ENCODE results near the gene LAMTOR4.

LAMTOR4 gene

DNA sequence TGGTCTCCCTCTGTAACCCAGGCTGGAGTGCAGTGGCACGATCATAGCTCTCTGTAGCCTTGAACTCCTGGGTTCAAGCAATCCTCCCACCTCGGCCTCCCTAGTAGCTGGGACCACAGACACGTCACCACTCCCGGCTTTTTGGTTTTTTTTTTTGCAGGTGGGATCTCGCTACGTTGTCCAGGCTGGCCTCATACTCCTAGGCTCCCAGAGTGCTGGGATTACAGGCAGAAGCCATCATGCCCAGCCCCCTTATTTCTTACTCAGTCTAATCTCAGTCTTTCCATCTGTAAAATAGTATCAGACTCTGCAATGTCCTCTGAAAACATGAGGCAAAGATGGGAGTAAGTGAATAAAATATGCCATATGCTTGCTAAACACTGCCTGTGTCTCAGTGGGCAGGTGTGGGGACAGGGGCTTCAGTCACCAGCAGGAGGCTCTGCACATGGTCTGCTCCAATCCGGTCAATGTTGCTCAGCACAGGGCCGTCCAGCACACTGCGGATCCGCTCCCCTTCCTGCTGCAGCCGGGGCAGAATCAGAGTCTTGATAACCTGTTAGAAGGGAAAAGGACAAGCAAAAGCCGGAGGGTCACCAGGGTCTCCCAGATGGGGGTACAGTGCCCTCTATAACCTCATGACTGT is 39.1 kb upstream of the LAMTOR4 start:
- no peaks in the 10 kb centered on the region for H3K4me1 ChIP-seq (ENCODE audit: control insufficient read depth in 2 of 2, insufficient read depth in 2 of 2, low read length in 2 of 2)
- no peak overlapping the region for H3K9ac ChIP-seq (ENCODE audit: low read depth in 1 of 2, low read length in 2 of 2)
- H3K27me3 ChIP-seq (ENCODE audit: control insufficient read depth in 2 of 2, insufficient read depth in 2 of 2, low read length in 2 of 2) = no peaks in the 10 kb centered on the region
- no peak overlapping the region for H3K4me3 ChIP-seq (ENCODE audit: low read length in 2 of 2)
- peaks cover 36 to 68% of the 10 kb centered on the region in 2 donors for H3K36me3 ChIP-seq (ENCODE audit: control insufficient read depth in 2 of 2, insufficient read depth in 2 of 2, low read length in 2 of 2)
- H3K27ac ChIP-seq (ENCODE audit: low read depth in 2 of 2, low read length in 2 of 2) = no peak overlapping the region
- H3K9me3 ChIP-seq (ENCODE audit: control insufficient read depth in 2 of 2, low read length in 2 of 2) = no peaks in the 10 kb centered on the region

DNA sequence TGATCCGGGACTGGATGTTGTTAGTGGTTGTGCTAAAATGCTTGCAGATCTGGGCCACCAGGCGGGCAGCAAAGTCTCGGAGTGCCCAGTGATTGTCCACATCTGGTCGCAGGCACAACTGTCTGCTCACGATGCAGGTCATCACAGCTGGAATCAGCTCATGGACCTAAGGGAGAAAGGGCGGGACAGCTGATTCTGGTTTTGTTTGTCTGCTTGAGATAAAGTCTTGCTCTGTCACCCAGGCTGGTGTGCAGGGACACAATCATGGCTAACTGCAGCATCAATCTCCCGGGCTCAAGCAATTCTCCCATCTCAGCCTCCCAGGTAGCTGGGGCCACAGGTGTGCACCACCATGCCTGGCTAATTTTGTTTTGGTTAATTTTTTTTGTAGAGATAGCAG is 37.6 kb upstream of the LAMTOR4 start:
- H3K9ac ChIP-seq (ENCODE audit: low read depth in 1 of 2, low read length in 2 of 2) = no peak overlapping the region
- no peak overlapping the region for H3K4me3 ChIP-seq (ENCODE audit: low read length in 2 of 2)
- H3K36me3 ChIP-seq (ENCODE audit: control insufficient read depth in 2 of 2, insufficient read depth in 2 of 2, low read length in 2 of 2) = peaks cover 29 to 56% of the 10 kb centered on the region in 2 donors
- no peaks in the 10 kb centered on the region for H3K27me3 ChIP-seq (ENCODE audit: control insufficient read depth in 2 of 2, insufficient read depth in 2 of 2, low read length in 2 of 2)
- no peaks in the 10 kb centered on the region for H3K9me3 ChIP-seq (ENCODE audit: control insufficient read depth in 2 of 2, low read length in 2 of 2)
- no peak overlapping the region for H3K27ac ChIP-seq (ENCODE audit: low read depth in 2 of 2, low read length in 2 of 2)
- H3K4me1 ChIP-seq (ENCODE audit: control insufficient read depth in 2 of 2, insufficient read depth in 2 of 2, low read length in 2 of 2) = no peaks in the 10 kb centered on the region

DNA sequence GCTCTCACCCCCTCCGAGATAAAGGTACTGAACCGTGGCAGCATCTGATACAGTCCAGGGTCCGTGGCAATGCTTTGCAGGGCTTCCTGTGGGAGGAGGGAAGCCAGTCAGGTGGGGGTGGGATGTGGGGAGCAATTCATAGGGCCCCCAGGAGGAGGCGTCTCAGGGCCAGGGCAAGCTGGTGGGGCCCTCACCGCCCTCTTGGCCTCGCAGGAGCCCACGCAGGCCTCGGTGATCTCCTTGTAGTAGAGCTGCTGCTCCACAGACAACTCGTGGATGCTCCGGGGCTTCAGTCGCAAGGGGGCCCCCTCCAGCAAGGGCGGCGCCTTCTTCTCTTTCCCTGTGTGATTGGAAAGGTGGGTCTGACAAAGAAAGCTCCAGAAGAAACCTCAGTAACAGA is 36.8 kb upstream of the LAMTOR4 start:
- Histone ChIP-seq H3K27ac (ENCODE audit: low read depth in 2 of 2, low read length in 2 of 2) (no peak overlapping the region), H3K4me3 (ENCODE audit: low read length in 2 of 2) (no peak overlapping the region), H3K27me3 (ENCODE audit: control insufficient read depth in 2 of 2, insufficient read depth in 2 of 2, low read length in 2 of 2) (no peaks in the 10 kb centered on the region), H3K4me1 (ENCODE audit: control insufficient read depth in 2 of 2, insufficient read depth in 2 of 2, low read length in 2 of 2) (no peaks in the 10 kb centered on the region), H3K36me3 (ENCODE audit: control insufficient read depth in 2 of 2, insufficient read depth in 2 of 2, low read length in 2 of 2) (peaks cover 24 to 49% of the 10 kb centered on the region in 2 donors), H3K9me3 (ENCODE audit: control insufficient read depth in 2 of 2, low read length in 2 of 2) (no peaks in the 10 kb centered on the region), H3K9ac (ENCODE audit: low read depth in 1 of 2, low read length in 2 of 2) (no peak overlapping the region)

DNA sequence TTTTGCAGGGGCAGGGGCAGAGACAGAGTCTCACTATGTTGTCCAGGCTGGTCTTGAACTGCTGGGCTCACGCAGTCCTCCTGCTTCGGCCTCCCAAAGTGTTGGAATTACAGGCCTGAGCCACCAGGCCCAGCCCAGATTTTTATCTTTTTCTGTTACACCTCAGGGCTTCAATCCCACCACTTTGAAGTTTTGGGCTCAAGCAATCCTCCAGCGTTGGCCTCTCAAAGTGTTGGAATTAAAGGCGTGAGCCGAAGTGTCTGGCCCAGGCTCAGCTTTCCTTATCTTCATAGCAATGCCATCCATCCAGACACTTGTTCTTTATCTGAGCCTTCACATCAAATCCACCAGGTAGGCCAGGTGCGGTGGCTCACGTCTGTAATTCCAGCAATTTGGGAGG is 33.7 kb upstream of the LAMTOR4 start:
- H3K9me3 ChIP-seq (ENCODE audit: control insufficient read depth in 2 of 2, low read length in 2 of 2) = no peaks in the 10 kb centered on the region
- H3K4me1 ChIP-seq (ENCODE audit: control insufficient read depth in 2 of 2, insufficient read depth in 2 of 2, low read length in 2 of 2) = peaks cover 5% of the 10 kb centered on the region in 2 donors
- H3K4me3 ChIP-seq (ENCODE audit: low read length in 2 of 2) = no peak overlapping the region
- no peak overlapping the region for H3K27ac ChIP-seq (ENCODE audit: low read depth in 2 of 2, low read length in 2 of 2)
- H3K27me3 ChIP-seq (ENCODE audit: control insufficient read depth in 2 of 2, insufficient read depth in 2 of 2, low read length in 2 of 2) = no peaks in the 10 kb centered on the region
- no peak overlapping the region for H3K9ac ChIP-seq (ENCODE audit: low read depth in 1 of 2, low read length in 2 of 2)
- H3K36me3 ChIP-seq (ENCODE audit: control insufficient read depth in 2 of 2, insufficient read depth in 2 of 2, low read length in 2 of 2) = peaks cover 16 to 24% of the 10 kb centered on the region in 2 donors

DNA sequence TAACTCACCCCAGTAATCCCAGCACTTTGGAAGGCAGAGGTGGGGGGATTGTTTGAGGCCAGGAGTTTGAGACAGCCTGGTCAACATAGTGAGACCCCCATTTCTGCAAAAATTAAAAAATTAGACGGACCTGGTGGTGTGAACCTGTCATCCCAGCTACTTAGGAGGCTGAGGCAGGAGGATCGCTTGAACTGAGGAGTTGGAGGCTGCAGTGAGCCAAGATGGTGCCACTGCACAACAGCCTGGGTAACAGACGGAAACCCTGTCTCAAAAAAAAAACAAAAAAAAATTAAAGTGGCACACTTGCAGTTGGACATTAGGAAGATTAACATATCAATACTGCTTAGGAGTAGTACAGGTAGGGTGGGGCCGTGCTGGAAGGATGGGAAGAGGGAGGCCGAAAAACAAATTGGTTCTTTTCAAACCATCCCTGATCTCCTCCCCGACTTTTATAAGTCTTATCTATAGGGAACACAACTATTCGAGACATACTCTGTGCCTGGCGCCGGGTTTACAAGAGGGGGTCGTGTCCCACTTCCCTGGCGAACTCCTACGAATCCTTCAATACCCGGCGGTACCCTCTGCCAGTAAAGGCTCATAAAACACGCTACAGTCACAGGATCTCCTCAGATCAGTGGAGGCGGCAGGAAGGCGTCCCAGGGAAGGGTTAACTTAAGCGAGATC is 30.2 kb upstream of the LAMTOR4 start:
- Histone ChIP-seq H3K4me1 (ENCODE audit: control insufficient read depth in 2 of 2, insufficient read depth in 2 of 2, low read length in 2 of 2) (peaks cover 13 to 16% of the 10 kb centered on the region in 2 donors), H3K27ac (ENCODE audit: low read depth in 2 of 2, low read length in 2 of 2) (peak overlapping the region in 1 of 2 donors; percentile 82), H3K9me3 (ENCODE audit: control insufficient read depth in 2 of 2, low read length in 2 of 2) (no peaks in the 10 kb centered on the region), H3K4me3 (ENCODE audit: low read length in 2 of 2) (peak overlapping the region; percentile 72 to 97), H3K36me3 (ENCODE audit: control insufficient read depth in 2 of 2, insufficient read depth in 2 of 2, low read length in 2 of 2) (peaks cover 3 to 6% of the 10 kb centered on the region in 2 donors), H3K27me3 (ENCODE audit: control insufficient read depth in 2 of 2, insufficient read depth in 2 of 2, low read length in 2 of 2) (no peaks in the 10 kb centered on the region), H3K9ac (ENCODE audit: low read depth in 1 of 2, low read length in 2 of 2) (peak overlapping the region; percentile 68 to 89)

DNA sequence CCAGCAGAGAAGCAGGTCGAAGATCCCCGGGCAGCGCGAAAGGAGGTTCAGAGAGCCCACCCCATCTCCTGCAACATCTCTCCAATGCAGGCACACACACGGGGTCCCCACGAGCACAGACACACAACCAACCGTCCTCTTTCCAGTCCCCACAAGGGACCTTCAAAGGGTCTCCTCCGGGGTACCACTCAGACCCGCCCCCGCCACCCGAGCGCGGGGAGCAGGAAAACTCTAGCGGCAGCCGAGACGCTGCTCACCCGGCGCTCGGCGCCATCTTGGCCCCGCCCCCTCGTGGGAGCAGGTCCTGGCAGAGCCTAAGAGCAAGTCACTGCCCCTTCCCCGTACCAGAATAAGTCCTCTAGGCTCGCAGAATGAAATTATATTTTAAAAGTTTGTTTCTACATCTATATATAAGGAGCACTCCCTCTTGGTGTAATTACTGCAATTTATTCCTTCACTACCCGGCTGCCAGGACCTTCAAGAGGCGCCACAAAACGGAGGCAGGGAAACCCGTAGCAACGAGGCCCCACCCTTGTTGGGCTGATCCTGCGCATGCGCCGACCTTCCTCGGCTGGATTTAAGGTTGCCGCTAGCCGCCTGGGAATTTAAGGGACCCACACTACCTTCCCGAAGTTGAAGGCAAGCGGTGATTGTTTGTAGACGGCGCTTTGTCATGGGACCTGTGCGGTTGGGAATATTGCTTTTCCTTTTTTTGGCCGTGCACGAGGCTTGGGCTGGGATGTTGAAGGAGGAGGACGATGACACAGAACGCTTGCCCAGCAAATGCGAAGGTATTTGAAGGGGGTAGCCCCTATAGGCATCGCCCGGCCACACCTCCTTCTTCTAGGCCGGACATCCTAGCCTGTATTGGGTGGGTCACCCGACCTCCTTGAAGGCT is 29.4 kb upstream of the LAMTOR4 start, which contains the start of the genes CNPY4 and TAF6:
Gene CNPY4 (plus strand): TSS at position 563 of the 898 bp plus-strand sequence. CDS start 111 bp downstream, at position 674.
Gene TAF6 (minus strand): TSS at position 287 of the 898 bp plus-strand sequence. CDS start 5,149 bp downstream, outside the sequence.
- Histone ChIP-seq H3K4me1 (ENCODE audit: control insufficient read depth in 2 of 2, insufficient read depth in 2 of 2, low read length in 2 of 2) (peaks cover 17 to 20% of the 10 kb centered on the region in 2 donors), H3K27me3 (ENCODE audit: control insufficient read depth in 2 of 2, insufficient read depth in 2 of 2, low read length in 2 of 2) (no peaks in the 10 kb centered on the region), H3K9ac (ENCODE audit: low read depth in 1 of 2, low read length in 2 of 2) (peak within 1 kb of the TSS; percentile 68 to 89), H3K36me3 (ENCODE audit: control insufficient read depth in 2 of 2, insufficient read depth in 2 of 2, low read length in 2 of 2) (no peaks in the 10 kb centered on the region), H3K9me3 (ENCODE audit: control insufficient read depth in 2 of 2, low read length in 2 of 2) (no peaks in the 10 kb centered on the region), H3K27ac (ENCODE audit: low read depth in 2 of 2, low read length in 2 of 2) (peak within 1 kb of the TSS; percentile 49 to 82), H3K4me3 (ENCODE audit: low read length in 2 of 2) (peak within 1 kb of the TSS; percentile 72 to 97)

DNA sequence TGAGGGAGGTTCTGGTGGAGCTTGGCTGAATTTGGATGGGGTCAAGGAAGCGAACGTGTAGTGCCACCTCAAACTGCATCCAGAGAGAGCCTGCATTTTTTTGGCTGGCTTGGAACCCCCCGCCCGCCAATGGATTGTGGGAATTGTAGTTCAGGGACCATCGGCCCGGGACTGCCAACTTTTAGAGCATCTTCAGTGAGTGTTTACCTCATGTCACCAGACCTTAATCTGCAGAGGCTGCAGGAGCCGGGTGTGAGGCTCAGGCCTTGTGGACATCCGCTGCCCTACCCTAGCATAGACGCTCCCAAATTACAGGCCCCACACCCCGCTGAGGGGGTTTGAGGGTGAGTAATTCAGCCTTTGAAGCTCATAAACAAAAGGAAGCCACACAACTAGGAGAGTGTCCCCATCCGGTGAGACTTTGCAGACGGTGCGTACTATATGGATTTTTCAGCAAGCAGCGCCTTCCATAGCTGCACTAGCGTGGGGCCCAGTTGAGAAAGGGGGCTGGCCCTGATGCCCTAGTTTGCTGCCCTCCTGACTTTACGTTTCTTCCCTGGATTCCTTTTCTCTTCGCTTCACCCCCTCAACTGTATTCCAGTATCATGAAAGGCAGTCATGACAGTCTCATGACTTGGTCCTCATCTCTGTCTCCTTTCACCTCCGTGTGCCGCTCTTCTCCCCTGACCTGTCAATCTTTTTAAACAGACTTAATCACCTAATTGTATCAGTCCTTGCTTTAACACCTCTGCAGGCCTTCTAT is 28.6 kb upstream of the LAMTOR4 start:
- Histone ChIP-seq H3K9me3 (ENCODE audit: control insufficient read depth in 2 of 2, low read length in 2 of 2) (no peaks in the 10 kb centered on the region), H3K4me1 (ENCODE audit: control insufficient read depth in 2 of 2, insufficient read depth in 2 of 2, low read length in 2 of 2) (peaks cover 25 to 28% of the 10 kb centered on the region in 2 donors), H3K27ac (ENCODE audit: low read depth in 2 of 2, low read length in 2 of 2) (peak overlapping the region; percentile 49 to 82), H3K36me3 (ENCODE audit: control insufficient read depth in 2 of 2, insufficient read depth in 2 of 2, low read length in 2 of 2) (no peaks in the 10 kb centered on the region), H3K4me3 (ENCODE audit: low read length in 2 of 2) (peak overlapping the region; percentile 72 to 97), H3K9ac (ENCODE audit: low read depth in 1 of 2, low read length in 2 of 2) (peak overlapping the region; percentile 63 to 68), H3K27me3 (ENCODE audit: control insufficient read depth in 2 of 2, insufficient read depth in 2 of 2, low read length in 2 of 2) (no peaks in the 10 kb centered on the region)

DNA sequence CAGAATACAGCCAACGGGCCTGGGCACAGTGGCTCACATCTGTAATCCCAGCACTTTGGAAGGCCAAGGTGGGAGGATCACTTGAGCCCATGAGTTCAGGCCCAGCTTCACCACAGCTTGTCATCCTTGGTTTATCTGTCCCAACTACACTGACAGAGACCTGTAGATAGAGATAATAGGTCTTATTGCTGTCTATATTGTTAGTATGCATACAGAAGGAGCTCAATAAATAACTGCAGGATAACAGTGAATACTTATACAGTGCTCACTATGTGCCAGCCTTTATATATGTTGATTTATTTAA is 28.0 kb upstream of the LAMTOR4 start:
- peaks cover 28 to 32% of the 10 kb centered on the region in 2 donors for H3K4me1 ChIP-seq (ENCODE audit: control insufficient read depth in 2 of 2, insufficient read depth in 2 of 2, low read length in 2 of 2)
- H3K27ac ChIP-seq (ENCODE audit: low read depth in 2 of 2, low read length in 2 of 2) = peak overlapping the region in 1 of 2 donors; percentile 82
- H3K27me3 ChIP-seq (ENCODE audit: control insufficient read depth in 2 of 2, insufficient read depth in 2 of 2, low read length in 2 of 2) = no peaks in the 10 kb centered on the region
- H3K4me3 ChIP-seq (ENCODE audit: low read length in 2 of 2) = peak overlapping the region in 1 of 2 donors; percentile 97
- H3K9me3 ChIP-seq (ENCODE audit: control insufficient read depth in 2 of 2, low read length in 2 of 2) = no peaks in the 10 kb centered on the region
- H3K9ac ChIP-seq (ENCODE audit: low read depth in 1 of 2, low read length in 2 of 2) = no peak overlapping the region
- no peaks in the 10 kb centered on the region for H3K36me3 ChIP-seq (ENCODE audit: control insufficient read depth in 2 of 2, insufficient read depth in 2 of 2, low read length in 2 of 2)

DNA sequence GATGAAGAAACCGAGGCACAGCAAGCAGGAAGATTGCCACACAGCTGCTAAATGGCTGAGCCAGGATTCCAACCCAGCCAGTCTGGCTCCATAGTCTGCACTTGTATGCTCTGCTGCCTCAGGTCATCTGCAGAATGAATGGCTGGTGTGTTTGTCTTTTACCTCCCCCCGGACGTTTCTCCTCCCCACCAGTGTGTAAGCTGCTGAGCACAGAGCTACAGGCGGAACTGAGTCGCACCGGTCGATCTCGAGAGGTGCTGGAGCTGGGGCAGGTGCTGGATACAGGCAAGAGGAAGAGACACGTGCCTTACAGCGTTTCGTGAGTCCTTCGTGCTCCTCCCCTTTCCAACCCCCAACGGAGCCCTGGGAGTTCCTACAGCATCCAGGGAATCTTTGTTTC is 26.7 kb upstream of the LAMTOR4 start:
- peaks cover 31 to 34% of the 10 kb centered on the region in 2 donors for H3K4me1 ChIP-seq (ENCODE audit: control insufficient read depth in 2 of 2, insufficient read depth in 2 of 2, low read length in 2 of 2)
- no peak overlapping the region for H3K9ac ChIP-seq (ENCODE audit: low read depth in 1 of 2, low read length in 2 of 2)
- no peaks in the 10 kb centered on the region for H3K9me3 ChIP-seq (ENCODE audit: control insufficient read depth in 2 of 2, low read length in 2 of 2)
- no peak overlapping the region for H3K4me3 ChIP-seq (ENCODE audit: low read length in 2 of 2)
- H3K36me3 ChIP-seq (ENCODE audit: control insufficient read depth in 2 of 2, insufficient read depth in 2 of 2, low read length in 2 of 2) = no peaks in the 10 kb centered on the region
- no peaks in the 10 kb centered on the region for H3K27me3 ChIP-seq (ENCODE audit: control insufficient read depth in 2 of 2, insufficient read depth in 2 of 2, low read length in 2 of 2)
- no peak overlapping the region for H3K27ac ChIP-seq (ENCODE audit: low read depth in 2 of 2, low read length in 2 of 2)
